CD14-positive monocyte (primary cell): ENCODE results near the gene NEDD4L. TPM values are rescaled to one million over a fixed set of nuclear protein-coding genes. Genes with fewer than 3 reads are reported as not detected.

Experiments
- DNase-seq, 3 donors: peaks; one replicate each; pipeline ENCODE4 v3.0.0-alpha.2; 2011 to 2022
- H2AFZ ChIP-seq: 2 replicates; pipeline ENCODE4 v1.6.0; 2012; ENCODE audit warnings: mild to moderate bottlenecking, low read depth, low read length, inconsistent platforms; ENCODE audit not compliant: insufficient read depth, poor library complexity, severe bottlenecking
- H3K27ac ChIP-seq, 2 donors: 1 replicate in 1 of 2; 2 replicates in 1 of 2; pipeline ENCODE4 v1.5.1; 2012 to 2013; ENCODE audit warnings: low read length in 2 of 2, control low read depth in 1 of 2, inconsistent platforms in 1 of 2, low read depth in 1 of 2, mild to moderate bottlenecking in 1 of 2
- H3K27me3 ChIP-seq, 2 donors: one replicate each; pipeline versions ENCODE4 v1.6.0 to v1.6.1; 2011 to 2013; ENCODE audit warnings: low read length in 2 of 2; ENCODE audit not compliant: control insufficient read depth in 2 of 2, insufficient read depth in 2 of 2
- H3K36me3 ChIP-seq, 2 donors: replicated peaks in 1 of 2; 1 replicate in 1 of 2; 2 replicates in 1 of 2; pipeline versions ENCODE4 v1.5.1 to v1.6.1; 2012 to 2013; ENCODE audit warnings: low read length in 2 of 2, control low read depth in 1 of 2, inconsistent platforms in 1 of 2, mild to moderate bottlenecking in 1 of 2; ENCODE audit not compliant: insufficient read depth in 2 of 2, control insufficient read depth in 1 of 2
- H3K4me1 ChIP-seq, 2 donors: 1 replicate in 1 of 2; 2 replicates in 1 of 2; pipeline versions ENCODE4 v1.5.1 to v1.6.1; 2012 to 2013; ENCODE audit warnings: low read length in 2 of 2, control low read depth in 1 of 2, inconsistent platforms in 1 of 2, mild to moderate bottlenecking in 1 of 2, moderate library complexity in 1 of 2; ENCODE audit not compliant: insufficient read depth in 2 of 2, control insufficient read depth in 1 of 2
- H3K4me2 ChIP-seq: replicated peaks from 2 replicates; pipeline ENCODE3; 2012; ENCODE audit warnings: low read length, moderate library complexity, mild to moderate bottlenecking; ENCODE audit not compliant: poor library complexity, severe bottlenecking; ENCODE audit errors: extremely low read depth
- H3K4me3 ChIP-seq, 3 experiments: fragments of 200-600 bp in 1 of 3; sonication (generic) in 1 of 3; replicated peaks in 1 of 3; 1 replicate in 2 of 3; 2 replicates in 1 of 3; pipeline ENCODE4 v1.5.1; 2011 to 2013; ENCODE audit warnings: low read length in 3 of 3, mild to moderate bottlenecking in 3 of 3, control low read depth in 2 of 3, low read depth in 2 of 3, inconsistent platforms in 1 of 3, moderate library complexity in 1 of 3
- H3K79me2 ChIP-seq: 2 replicates; pipeline ENCODE4 v1.6.0; 2012; ENCODE audit warnings: mild to moderate bottlenecking, control low read depth, inconsistent platforms, low read length, moderate library complexity; ENCODE audit not compliant: insufficient read depth
- H3K9ac ChIP-seq: 2 replicates; pipeline ENCODE4 v1.6.0; 2017; ENCODE audit warnings: low read length, mild to moderate bottlenecking; ENCODE audit not compliant: insufficient read depth, poor library complexity, severe bottlenecking
- H3K9me3 ChIP-seq, 2 donors: replicated peaks in 1 of 2; 1 replicate in 1 of 2; 2 replicates in 1 of 2; pipeline versions ENCODE4 v1.5.1 to v1.6.1; 2012 to 2013; ENCODE audit warnings: low read length in 2 of 2, control low read depth in 1 of 2; ENCODE audit not compliant: control insufficient read depth in 1 of 2, insufficient read depth in 1 of 2
- H4K20me1 ChIP-seq: 2 replicates; pipeline ENCODE4 v1.6.0; 2012; ENCODE audit warnings: mild to moderate bottlenecking, low read length, control low read depth, moderate library complexity; ENCODE audit not compliant: insufficient read depth
- H3K27ac Mint-ChIP-seq, 7 donors: one replicate each; pipeline ENCODE4 v1.8.0; 2020; ENCODE audit warnings: mild to moderate bottlenecking in 7 of 7, mixed read lengths in 7 of 7, moderate library complexity in 6 of 7, inconsistent platforms in 2 of 7
- H3K27me3 Mint-ChIP-seq, 3 donors: one replicate each; pipeline ENCODE4 v1.8.0; 2021 to 2022; ENCODE audit warnings: low read depth in 3 of 3, mild to moderate bottlenecking in 3 of 3, mixed read lengths in 3 of 3, moderate library complexity in 3 of 3, inconsistent platforms in 1 of 3
- H3K36me3 Mint-ChIP-seq, 2 donors: one replicate each; pipeline ENCODE4 v1.8.0; 2020; ENCODE audit warnings: mixed read lengths in 2 of 2, inconsistent platforms in 1 of 2, mild to moderate bottlenecking in 1 of 2
- H3K4me1 Mint-ChIP-seq: one replicate; pipeline ENCODE4 v1.8.0; 2020; ENCODE audit warnings: mild to moderate bottlenecking, mixed read lengths
- H3K4me3 Mint-ChIP-seq, 2 donors: one replicate each; pipeline ENCODE4 v1.8.0; 2020; ENCODE audit warnings: mild to moderate bottlenecking in 2 of 2, mixed read lengths in 2 of 2, moderate library complexity in 1 of 2
- H3K9me3 Mint-ChIP-seq, 7 donors: one replicate each; pipeline ENCODE4 v1.8.0; 2020 to 2022; ENCODE audit warnings: mixed read lengths in 7 of 7, mild to moderate bottlenecking in 6 of 7, moderate library complexity in 6 of 7, inconsistent platforms in 2 of 7
- CTCF ChIP-seq: fragments of 200-600 bp; IDR thresholded peaks from one replicate; pipeline ENCODE4 v1.8.0; 2022; ENCODE audit warnings: antibody characterized with exemption, mild to moderate bottlenecking
- WGBS: methylation state at CpG from one replicate; pipeline ENCODE4 v1.1.5; 2013; ENCODE audit warnings: missing lambda C conversion rate; ENCODE audit not compliant: insufficient coverage; 5-methylcytosine and 5-hydroxymethylcytosine counted together
- intact Hi-C, 2 donors: fragments of 100-400 bp; cut with micrococcal nuclease; formaldehyde crosslinking; loops; one replicate each; pipeline versions ENCODE4 v1.15.0 to v1.15.1; 2023
- polyA plus RNA-seq, 3 donors: library from polyadenylated mRNA; depleted of rRNA in 1 of 3; unstranded in 2 of 3; stranded (reverse) in 1 of 3; fragments of 300-500 nt in 2 of 3; fragments of >200 nt in 1 of 3; fragmentation: Illumina TruSeq in 2 of 3; gene quantifications; 1 replicate in 2 of 3; 2 replicates in 1 of 3; pipeline ENCODE4 v1.2.3, GENCODE V29; 2012 to 2021

The NEDD4L gene
- polyA plus RNA-seq, 3 donors, result 2.5 to 5.2 (median 4.5) TPM

GRCh38 chr18:58407263-58407648 is 363.2 kb downstream of the NEDD4L start:
- 87% methylated on average over 3 of the region's 7 CpGs for WGBS
- Histone ChIP-seq H3K79me2 (no peaks in the 10 kb centered on the region), H3K9ac (no peak overlapping the region), H3K4me2 (no peak overlapping the region), H3K27me3 (no peaks in the 10 kb centered on the region), H4K20me1 (no peaks in the 10 kb centered on the region), H3K9me3 (no peaks in the 10 kb centered on the region), H3K36me3 (no peaks in the 10 kb centered on the region), H2AFZ (no peak overlapping the region), H3K4me1 (no peaks in the 10 kb centered on the region), H3K27ac (no peak overlapping the region), H3K4me3 (no peak overlapping the region)
- DNase-seq, result no peak
- Mint-ChIP-seq H3K27me3 (peaks cover 0 to 3% (median 2%) of the 10 kb centered on the region in 3 donors), H3K27ac (no peak overlapping the region), H3K4me1 (no peaks in the 10 kb centered on the region), H3K36me3 (no peaks in the 10 kb centered on the region), H3K9me3 (peaks cover 0 to 2% (median 0%) of the 10 kb centered on the region in 7 donors), H3K4me3 (no peak overlapping the region)
- intact Hi-C loops, result no loop called here
- no peak for TF ChIP-seq CTCF

- Mint-ChIP-seq H3K27ac (no peak overlapping the region), H3K4me3 (no peak overlapping the region), H3K4me1 (no peaks in the 10 kb centered on the region), H3K9me3 (peaks cover 0 to 2% (median 0%) of the 10 kb centered on the region in 7 donors), H3K36me3 (no peaks in the 10 kb centered on the region), H3K27me3 (peaks cover 0 to 3% (median 2%) of the 10 kb centered on the region in 3 donors)
- no peaks in the 10 kb centered on the region for H3K79me2 ChIP-seq
- 89% methylated on average over 5 of the region's 6 CpGs for WGBS
- H3K4me3 ChIP-seq, result no peak overlapping the region
- H3K9ac ChIP-seq, result no peak overlapping the region
- no peaks in the 10 kb centered on the region for H3K27me3 ChIP-seq
- H3K27ac ChIP-seq, result no peak overlapping the region
- intact Hi-C loops, result no loop called here
- H2AFZ ChIP-seq, result no peak overlapping the region
- no peak for TF ChIP-seq CTCF
- no peaks in the 10 kb centered on the region for H4K20me1 ChIP-seq
- no peaks in the 10 kb centered on the region for H3K36me3 ChIP-seq
- H3K4me2 ChIP-seq, result no peak overlapping the region
- H3K9me3 ChIP-seq, result no peaks in the 10 kb centered on the region
- no peak for DNase-seq
- H3K4me1 ChIP-seq, result no peaks in the 10 kb centered on the region
Measured at GRCh38 chr18:58407649-58408407, 363.8 kb downstream of the NEDD4L start.
